HEK293 (cell line): ENCODE measurements around the gene MFSD2B.

ENCODE experiments used
- CTCF ChIA-PET: fragments of 350-600 bp; formaldehyde crosslinking; extraction: SDS; loops from one replicate; lab custom pipeline; 2021; ENCODE audit warnings: antibody characterized with exemption; lab: Yijun Ruan, JAX
- POLR2A ChIA-PET: fragments of 300-600 bp; formaldehyde crosslinking; extraction: SDS; loops from one replicate; lab custom pipeline; 2020; ENCODE audit warnings: antibody characterized with exemption, inconsistent platforms; lab: Yijun Ruan, JAX
- H3K27ac ChIP-seq: fragments of 200-500 bp; sonication (Bioruptor generic); 2 replicates; pipeline ENCODE4 v1.5.1; 2014; ENCODE audit warnings: low read depth, low read length, control low read depth, inconsistent platforms; ENCODE audit errors: extremely low read depth
- H3K36me3 ChIP-seq, 2 experiments: fragments of 200-500 bp in 1 of 2; sonication (Bioruptor generic) in 1 of 2; 1 replicate in 1 of 2; 2 replicates in 1 of 2; pipeline ENCODE4 v1.5.1; 2014 to 2017; ENCODE audit warnings: inconsistent platforms in 2 of 2, low read length in 2 of 2; ENCODE audit not compliant: control insufficient read depth in 2 of 2, insufficient read depth in 1 of 2
- H3K4me1 ChIP-seq: fragments of 200-500 bp; sonication (Bioruptor generic); 2 replicates; pipeline ENCODE4 v1.5.1; 2014; ENCODE audit warnings: mild to moderate bottlenecking, low read length, inconsistent platforms; ENCODE audit not compliant: control insufficient read depth, insufficient read depth
- H3K4me3 ChIP-seq: 2 replicates; pipeline ENCODE4 v1.5.1; 2011; ENCODE audit warnings: low read depth, mild to moderate bottlenecking, control low read depth, low read length, moderate library complexity
- H3K9me3 ChIP-seq: fragments of 200-500 bp; sonication (Bioruptor generic); 2 replicates; pipeline ENCODE4 v1.5.1; 2014; ENCODE audit warnings: low read depth, low read length, inconsistent platforms; ENCODE audit not compliant: control insufficient read depth, insufficient read depth
- GLI4 ChIP-seq: fragments of 450-650 bp; formaldehyde crosslinking; IDR thresholded peaks from 2 replicates; pipeline ENCODE4 v1.5.1; 2016; ENCODE audit warnings: missing biosample characterization, missing genetic modification characterization
- ZBTB1 ChIP-seq: fragments of 450-650 bp; formaldehyde crosslinking; IDR thresholded peaks from 2 replicates; pipeline ENCODE4 v1.5.1; 2016; ENCODE audit warnings: missing biosample characterization, missing genetic modification characterization
- ZEB2 ChIP-seq: fragments of 450-650 bp; formaldehyde crosslinking; IDR thresholded peaks from 2 replicates; pipeline ENCODE4 v1.5.1; 2016; ENCODE audit warnings: missing biosample characterization, missing genetic modification characterization
- ZIC2 ChIP-seq: fragments of 450-650 bp; formaldehyde crosslinking; IDR thresholded peaks from 2 replicates; pipeline ENCODE4 v1.5.1; 2016; ENCODE audit warnings: missing biosample characterization, missing genetic modification characterization
- ZNF23 ChIP-seq: fragments of 450-650 bp; formaldehyde crosslinking; IDR thresholded peaks from 2 replicates; pipeline ENCODE4 v1.5.1; 2016; ENCODE audit warnings: missing biosample characterization, missing genetic modification characterization, borderline replicate concordance
- ZNF24 ChIP-seq: fragments of 450-650 bp; formaldehyde crosslinking; IDR thresholded peaks from 2 replicates; pipeline ENCODE4 v1.5.1; 2016; ENCODE audit warnings: missing biosample characterization, missing genetic modification characterization
- ZNF391 ChIP-seq: fragments of 450-650 bp; formaldehyde crosslinking; IDR thresholded peaks from 2 replicates; pipeline ENCODE4 v1.5.1; 2016; ENCODE audit warnings: low read depth, missing biosample characterization, missing genetic modification characterization, borderline replicate concordance
- ZNF416 ChIP-seq: fragments of 450-650 bp; formaldehyde crosslinking; IDR thresholded peaks from 2 replicates; pipeline ENCODE4 v1.5.1; 2016; ENCODE audit warnings: missing biosample characterization, missing genetic modification characterization
- ZNF548 ChIP-seq: fragments of 450-650 bp; formaldehyde crosslinking; IDR thresholded peaks from 2 replicates; pipeline ENCODE4 v1.5.1; 2016; ENCODE audit warnings: missing biosample characterization, missing genetic modification characterization
- ZNF623 ChIP-seq: fragments of 450-650 bp; formaldehyde crosslinking; IDR thresholded peaks from 2 replicates; pipeline ENCODE4 v1.5.1; 2016; ENCODE audit warnings: missing biosample characterization, missing genetic modification characterization
- ZNF660 ChIP-seq: fragments of 450-650 bp; IDR thresholded peaks from 2 replicates; pipeline ENCODE4 v1.5.1; 2018; ENCODE audit warnings: missing biosample characterization, mild to moderate bottlenecking, missing genetic modification characterization
- TF ChIP-seq, protein P1 (sequence below): fragments of 450-650 bp; formaldehyde crosslinking; conservative IDR thresholded peaks from 2 replicates; pipeline ENCODE4 v1.5.1; 2016; ENCODE audit warnings: low read depth, missing biosample characterization, missing genetic modification characterization
- TF ChIP-seq, protein P2 (sequence below): fragments of 450-650 bp; formaldehyde crosslinking; IDR thresholded peaks from 2 replicates; pipeline ENCODE4; 2016; ENCODE audit warnings: missing biosample characterization, missing genetic modification characterization
- TF ChIP-seq, protein P3 (sequence below): fragments of 450-650 bp; formaldehyde crosslinking; IDR thresholded peaks from 2 replicates; pipeline ENCODE4 v1.5.1; 2016; ENCODE audit warnings: missing biosample characterization, missing genetic modification characterization
- TF ChIP-seq, protein P4 (sequence below): fragments of 450-650 bp; formaldehyde crosslinking; IDR thresholded peaks from 2 replicates; pipeline ENCODE4 v1.5.1; 2017; ENCODE audit warnings: missing biosample characterization, missing genetic modification characterization
- TF ChIP-seq, protein P5 (sequence below): fragments of 450-650 bp; formaldehyde crosslinking; optimal IDR thresholded peaks from 2 replicates; pipeline ENCODE3; 2016; ENCODE audit warnings: missing biosample characterization, mild to moderate bottlenecking, missing genetic modification characterization
- TF ChIP-seq, protein P6 (sequence below): fragments of 450-650 bp; formaldehyde crosslinking; IDR thresholded peaks from 2 replicates; pipeline ENCODE4 v1.5.1; 2016; ENCODE audit warnings: missing biosample characterization, missing genetic modification characterization

MFSD2B gene

DNA sequence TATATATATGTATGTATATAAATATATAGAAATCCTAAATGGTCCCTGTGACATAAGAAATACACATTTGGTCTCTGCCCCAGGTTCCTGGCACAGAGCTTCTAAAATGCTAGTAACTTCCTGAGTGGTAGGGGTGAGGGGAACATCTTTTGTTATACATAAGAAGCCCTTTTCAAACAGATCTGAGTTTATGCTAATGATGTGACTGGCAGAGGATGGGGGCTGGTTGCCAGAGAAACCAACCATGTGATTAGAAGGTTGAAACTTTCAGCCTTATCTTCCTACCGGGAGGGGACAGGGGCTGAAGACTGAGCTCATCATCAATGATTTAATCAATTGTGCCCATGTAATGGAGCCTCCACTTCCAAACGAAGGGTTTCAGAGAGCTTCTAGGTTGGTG is 16.3 kb downstream of the MFSD2B start:
- ChIA-PET CTCF (interaction anchor here (1.8 kb wide), 1 partner anchor 16 kb away, joined by 6 read pairs; no protein-coding TSS in a partner anchor), POLR2A (interaction anchor here (0.5 kb wide), 1 partner anchor 313 kb away, joined by 3 read pairs; no protein-coding TSS in a partner anchor)
- Histone ChIP-seq H3K4me3 (no peak overlapping the region), H3K27ac (no peak overlapping the region), H3K36me3 (peaks cover 7 to 58% of the 10 kb centered on the region in 2 experiments), H3K9me3 (no peaks in the 10 kb centered on the region), H3K4me1 (no peaks in the 10 kb centered on the region)
- TF ChIP-seq ZNF548 = no peak
- TF ChIP-seq ZNF24 (tag by site-specific recombination) = no peak
- no peak for TF ChIP-seq ZEB2 (tag by site-specific recombination)
- TF ChIP-seq ZNF623 (tag by site-specific recombination) = no peak
- TF ChIP-seq ZBTB1 (tag by site-specific recombination) = no peak
- TF ChIP-seq ZIC2 = no peak
- no peak for TF ChIP-seq ZNF391
- TF ChIP-seq ZNF416 = no peak
- TF ChIP-seq, protein P1, sequence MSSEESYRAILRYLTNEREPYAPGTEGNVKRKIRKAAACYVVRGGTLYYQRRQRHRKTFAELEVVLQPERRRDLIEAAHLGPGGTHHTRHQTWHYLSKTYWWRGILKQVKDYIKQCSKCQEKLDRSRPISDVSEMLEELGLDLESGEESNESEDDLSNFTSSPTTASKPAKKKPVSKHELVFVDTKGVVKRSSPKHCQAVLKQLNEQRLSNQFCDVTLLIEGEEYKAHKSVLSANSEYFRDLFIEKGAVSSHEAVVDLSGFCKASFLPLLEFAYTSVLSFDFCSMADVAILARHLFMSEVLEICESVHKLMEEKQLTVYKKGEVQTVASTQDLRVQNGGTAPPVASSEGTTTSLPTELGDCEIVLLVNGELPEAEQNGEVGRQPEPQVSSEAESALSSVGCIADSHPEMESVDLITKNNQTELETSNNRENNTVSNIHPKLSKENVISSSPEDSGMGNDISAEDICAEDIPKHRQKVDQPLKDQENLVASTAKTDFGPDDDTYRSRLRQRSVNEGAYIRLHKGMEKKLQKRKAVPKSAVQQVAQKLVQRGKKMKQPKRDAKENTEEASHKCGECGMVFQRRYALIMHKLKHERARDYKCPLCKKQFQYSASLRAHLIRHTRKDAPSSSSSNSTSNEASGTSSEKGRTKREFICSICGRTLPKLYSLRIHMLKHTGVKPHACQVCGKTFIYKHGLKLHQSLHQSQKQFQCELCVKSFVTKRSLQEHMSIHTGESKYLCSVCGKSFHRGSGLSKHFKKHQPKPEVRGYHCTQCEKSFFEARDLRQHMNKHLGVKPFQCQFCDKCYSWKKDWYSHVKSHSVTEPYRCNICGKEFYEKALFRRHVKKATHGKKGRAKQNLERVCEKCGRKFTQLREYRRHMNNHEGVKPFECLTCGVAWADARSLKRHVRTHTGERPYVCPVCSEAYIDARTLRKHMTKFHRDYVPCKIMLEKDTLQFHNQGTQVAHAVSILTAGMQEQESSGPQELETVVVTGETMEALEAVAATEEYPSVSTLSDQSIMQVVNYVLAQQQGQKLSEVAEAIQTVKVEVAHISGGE (tag by site-specific recombination) = no peak
- TF ChIP-seq ZNF660 (tag by site-specific recombination) = no peak
- TF ChIP-seq ZNF23 (tag by site-specific recombination) = no peak
- TF ChIP-seq, protein P2, sequence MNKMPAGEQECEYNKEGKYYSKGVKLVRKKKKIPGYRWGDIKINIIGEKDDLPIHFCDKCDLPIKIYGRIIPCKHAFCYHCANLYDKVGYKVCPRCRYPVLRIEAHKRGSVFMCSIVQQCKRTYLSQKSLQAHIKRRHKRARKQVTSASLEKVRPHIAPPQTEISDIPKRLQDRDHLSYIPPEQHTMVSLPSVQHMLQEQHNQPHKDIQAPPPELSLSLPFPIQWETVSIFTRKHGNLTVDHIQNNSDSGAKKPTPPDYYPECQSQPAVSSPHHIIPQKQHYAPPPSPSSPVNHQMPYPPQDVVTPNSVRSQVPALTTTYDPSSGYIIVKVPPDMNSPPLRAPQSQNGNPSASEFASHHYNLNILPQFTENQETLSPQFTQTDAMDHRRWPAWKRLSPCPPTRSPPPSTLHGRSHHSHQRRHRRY (tag by site-specific recombination) = no peak
- TF ChIP-seq, protein P3, sequence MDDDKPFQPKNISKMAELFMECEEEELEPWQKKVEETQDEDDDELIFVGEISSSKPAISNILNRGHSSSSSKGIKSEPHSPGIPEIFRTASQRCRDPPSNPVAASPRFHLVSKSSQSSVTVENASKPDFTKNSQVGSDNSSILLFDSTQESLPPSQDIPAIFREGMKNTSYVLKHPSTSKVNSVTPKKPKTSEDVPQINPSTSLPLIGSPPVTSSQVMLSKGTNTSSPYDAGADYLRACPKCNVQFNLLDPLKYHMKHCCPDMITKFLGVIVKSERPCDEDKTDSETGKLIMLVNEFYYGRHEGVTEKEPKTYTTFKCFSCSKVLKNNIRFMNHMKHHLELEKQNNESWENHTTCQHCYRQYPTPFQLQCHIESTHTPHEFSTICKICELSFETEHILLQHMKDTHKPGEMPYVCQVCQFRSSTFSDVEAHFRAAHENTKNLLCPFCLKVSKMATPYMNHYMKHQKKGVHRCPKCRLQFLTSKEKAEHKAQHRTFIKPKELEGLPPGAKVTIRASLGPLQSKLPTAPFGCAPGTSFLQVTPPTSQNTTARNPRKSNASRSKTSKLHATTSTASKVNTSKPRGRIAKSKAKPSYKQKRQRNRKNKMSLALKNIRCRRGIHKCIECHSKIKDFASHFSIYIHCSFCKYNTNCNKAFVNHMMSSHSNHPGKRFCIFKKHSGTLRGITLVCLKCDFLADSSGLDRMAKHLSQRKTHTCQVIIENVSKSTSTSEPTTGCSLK = no peak
- TF ChIP-seq, protein P4, sequence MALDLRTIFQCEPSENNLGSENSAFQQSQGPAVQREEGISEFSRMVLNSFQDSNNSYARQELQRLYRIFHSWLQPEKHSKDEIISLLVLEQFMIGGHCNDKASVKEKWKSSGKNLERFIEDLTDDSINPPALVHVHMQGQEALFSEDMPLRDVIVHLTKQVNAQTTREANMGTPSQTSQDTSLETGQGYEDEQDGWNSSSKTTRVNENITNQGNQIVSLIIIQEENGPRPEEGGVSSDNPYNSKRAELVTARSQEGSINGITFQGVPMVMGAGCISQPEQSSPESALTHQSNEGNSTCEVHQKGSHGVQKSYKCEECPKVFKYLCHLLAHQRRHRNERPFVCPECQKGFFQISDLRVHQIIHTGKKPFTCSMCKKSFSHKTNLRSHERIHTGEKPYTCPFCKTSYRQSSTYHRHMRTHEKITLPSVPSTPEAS (tag by site-specific recombination) = no peak
- TF ChIP-seq, protein P5, sequence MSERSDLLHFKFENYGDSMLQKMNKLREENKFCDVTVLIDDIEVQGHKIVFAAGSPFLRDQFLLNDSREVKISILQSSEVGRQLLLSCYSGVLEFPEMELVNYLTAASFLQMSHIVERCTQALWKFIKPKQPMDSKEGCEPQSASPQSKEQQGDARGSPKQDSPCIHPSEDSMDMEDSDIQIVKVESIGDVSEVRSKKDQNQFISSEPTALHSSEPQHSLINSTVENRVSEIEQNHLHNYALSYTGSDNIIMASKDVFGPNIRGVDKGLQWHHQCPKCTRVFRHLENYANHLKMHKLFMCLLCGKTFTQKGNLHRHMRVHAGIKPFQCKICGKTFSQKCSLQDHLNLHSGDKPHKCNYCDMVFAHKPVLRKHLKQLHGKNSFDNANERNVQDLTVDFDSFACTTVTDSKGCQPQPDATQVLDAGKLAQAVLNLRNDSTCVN (tag by site-specific recombination) = no peak
- TF ChIP-seq, protein P6, sequence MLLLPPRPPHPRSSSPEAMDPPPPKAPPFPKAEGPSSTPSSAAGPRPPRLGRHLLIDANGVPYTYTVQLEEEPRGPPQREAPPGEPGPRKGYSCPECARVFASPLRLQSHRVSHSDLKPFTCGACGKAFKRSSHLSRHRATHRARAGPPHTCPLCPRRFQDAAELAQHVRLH = no peak
- TF ChIP-seq GLI4 (tag by site-specific recombination) = no peak
